HEK293 (cell line): ENCODE measurements around the gene ZNF274.

Experiments
- PRDM1 ChIP-seq: fragments of 450-650 bp; formaldehyde crosslinking; IDR thresholded peaks from 2 replicates; pipeline ENCODE4; 2016; ENCODE audit warnings: missing biosample characterization, missing genetic modification characterization
- SETDB1 ChIP-seq: IDR thresholded peaks from one replicate; pipeline ENCODE4 v1.6.1; 2017; ENCODE audit warnings: mild to moderate bottlenecking, low read length, moderate library complexity, mixed read lengths; ENCODE audit not compliant: insufficient read length
- ZNF10 ChIP-seq: fragments of 450-650 bp; formaldehyde crosslinking; IDR thresholded peaks from 2 replicates; pipeline ENCODE4 v1.5.1; 2017; ENCODE audit warnings: missing biosample characterization, missing genetic modification characterization
- ZNF138 ChIP-seq: fragments of 450-650 bp; formaldehyde crosslinking; IDR thresholded peaks from 2 replicates; pipeline ENCODE4 v1.5.1; 2016; ENCODE audit warnings: missing biosample characterization, missing genetic modification characterization, borderline replicate concordance
- ZNF140 ChIP-seq: fragments of 450-650 bp; formaldehyde crosslinking; IDR thresholded peaks from 2 replicates; pipeline ENCODE4 v1.5.1; 2016; ENCODE audit warnings: missing biosample characterization, missing genetic modification characterization
- ZNF184 ChIP-seq: fragments of 450-650 bp; IDR thresholded peaks from 2 replicates; pipeline ENCODE4 v1.5.1; 2018; ENCODE audit warnings: missing biosample characterization, mild to moderate bottlenecking, missing genetic modification characterization
- ZNF423 ChIP-seq: fragments of 450-650 bp; formaldehyde crosslinking; IDR thresholded peaks from 2 replicates; pipeline ENCODE4 v1.5.1; 2016; ENCODE audit warnings: missing biosample characterization, missing genetic modification characterization
- ZNF48 ChIP-seq: fragments of 450-650 bp; formaldehyde crosslinking; IDR thresholded peaks from 2 replicates; pipeline ENCODE4 v1.5.1; 2016; ENCODE audit warnings: missing biosample characterization, missing genetic modification characterization
- ZNF571 ChIP-seq: fragments of 450-650 bp; formaldehyde crosslinking; IDR thresholded peaks from 2 replicates; pipeline ENCODE4 v1.5.0; 2017; ENCODE audit warnings: missing biosample characterization, missing genetic modification characterization
- ZNF785 ChIP-seq: fragments of 450-650 bp; formaldehyde crosslinking; IDR thresholded peaks from 2 replicates; pipeline ENCODE4 v1.5.1; 2016; ENCODE audit warnings: missing biosample characterization, missing genetic modification characterization
- TF ChIP-seq, protein P1 (sequence below): fragments of 450-650 bp; formaldehyde crosslinking; IDR thresholded peaks from 2 replicates; pipeline ENCODE4 v1.5.1; 2016; ENCODE audit warnings: missing biosample characterization, missing genetic modification characterization
- TF ChIP-seq, protein P2 (sequence below): fragments of 450-650 bp; formaldehyde crosslinking; IDR thresholded peaks from 2 replicates; pipeline ENCODE4 v1.5.1; 2016; ENCODE audit warnings: missing biosample characterization, missing genetic modification characterization, borderline replicate concordance
- TF ChIP-seq, protein P3 (sequence below): fragments of 450-650 bp; formaldehyde crosslinking; IDR thresholded peaks from 2 replicates; pipeline ENCODE4 v1.5.1; 2016; ENCODE audit warnings: missing biosample characterization, missing genetic modification characterization

GRCh38 chr19:58243351-58243750 lies 60.5 kb downstream of the ZNF274 start:
- no peak for TF ChIP-seq ZNF10 (tag by site-specific recombination)
- no peak for TF ChIP-seq ZNF571 (tag by site-specific recombination)
- TF ChIP-seq, protein P1, sequence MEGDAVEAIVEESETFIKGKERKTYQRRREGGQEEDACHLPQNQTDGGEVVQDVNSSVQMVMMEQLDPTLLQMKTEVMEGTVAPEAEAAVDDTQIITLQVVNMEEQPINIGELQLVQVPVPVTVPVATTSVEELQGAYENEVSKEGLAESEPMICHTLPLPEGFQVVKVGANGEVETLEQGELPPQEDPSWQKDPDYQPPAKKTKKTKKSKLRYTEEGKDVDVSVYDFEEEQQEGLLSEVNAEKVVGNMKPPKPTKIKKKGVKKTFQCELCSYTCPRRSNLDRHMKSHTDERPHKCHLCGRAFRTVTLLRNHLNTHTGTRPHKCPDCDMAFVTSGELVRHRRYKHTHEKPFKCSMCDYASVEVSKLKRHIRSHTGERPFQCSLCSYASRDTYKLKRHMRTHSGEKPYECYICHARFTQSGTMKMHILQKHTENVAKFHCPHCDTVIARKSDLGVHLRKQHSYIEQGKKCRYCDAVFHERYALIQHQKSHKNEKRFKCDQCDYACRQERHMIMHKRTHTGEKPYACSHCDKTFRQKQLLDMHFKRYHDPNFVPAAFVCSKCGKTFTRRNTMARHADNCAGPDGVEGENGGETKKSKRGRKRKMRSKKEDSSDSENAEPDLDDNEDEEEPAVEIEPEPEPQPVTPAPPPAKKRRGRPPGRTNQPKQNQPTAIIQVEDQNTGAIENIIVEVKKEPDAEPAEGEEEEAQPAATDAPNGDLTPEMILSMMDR (tag by site-specific recombination), result no peak
- TF ChIP-seq ZNF785 (tag by site-specific recombination), result no peak
- TF ChIP-seq ZNF140 (tag by site-specific recombination), result no peak
- no peak for TF ChIP-seq ZNF138 (tag by site-specific recombination)
- TF ChIP-seq ZNF423 (tag by site-specific recombination), result no peak
- TF ChIP-seq SETDB1, result no peak
- TF ChIP-seq ZNF184 (tag by site-specific recombination), result no peak
- TF ChIP-seq, protein P2, sequence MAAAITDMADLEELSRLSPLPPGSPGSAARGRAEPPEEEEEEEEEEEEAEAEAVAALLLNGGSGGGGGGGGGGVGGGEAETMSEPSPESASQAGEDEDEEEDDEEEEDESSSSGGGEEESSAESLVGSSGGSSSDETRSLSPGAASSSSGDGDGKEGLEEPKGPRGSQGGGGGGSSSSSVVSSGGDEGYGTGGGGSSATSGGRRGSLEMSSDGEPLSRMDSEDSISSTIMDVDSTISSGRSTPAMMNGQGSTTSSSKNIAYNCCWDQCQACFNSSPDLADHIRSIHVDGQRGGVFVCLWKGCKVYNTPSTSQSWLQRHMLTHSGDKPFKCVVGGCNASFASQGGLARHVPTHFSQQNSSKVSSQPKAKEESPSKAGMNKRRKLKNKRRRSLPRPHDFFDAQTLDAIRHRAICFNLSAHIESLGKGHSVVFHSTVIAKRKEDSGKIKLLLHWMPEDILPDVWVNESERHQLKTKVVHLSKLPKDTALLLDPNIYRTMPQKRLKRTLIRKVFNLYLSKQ (tag by site-specific recombination), result no peak
- TF ChIP-seq, protein P3, sequence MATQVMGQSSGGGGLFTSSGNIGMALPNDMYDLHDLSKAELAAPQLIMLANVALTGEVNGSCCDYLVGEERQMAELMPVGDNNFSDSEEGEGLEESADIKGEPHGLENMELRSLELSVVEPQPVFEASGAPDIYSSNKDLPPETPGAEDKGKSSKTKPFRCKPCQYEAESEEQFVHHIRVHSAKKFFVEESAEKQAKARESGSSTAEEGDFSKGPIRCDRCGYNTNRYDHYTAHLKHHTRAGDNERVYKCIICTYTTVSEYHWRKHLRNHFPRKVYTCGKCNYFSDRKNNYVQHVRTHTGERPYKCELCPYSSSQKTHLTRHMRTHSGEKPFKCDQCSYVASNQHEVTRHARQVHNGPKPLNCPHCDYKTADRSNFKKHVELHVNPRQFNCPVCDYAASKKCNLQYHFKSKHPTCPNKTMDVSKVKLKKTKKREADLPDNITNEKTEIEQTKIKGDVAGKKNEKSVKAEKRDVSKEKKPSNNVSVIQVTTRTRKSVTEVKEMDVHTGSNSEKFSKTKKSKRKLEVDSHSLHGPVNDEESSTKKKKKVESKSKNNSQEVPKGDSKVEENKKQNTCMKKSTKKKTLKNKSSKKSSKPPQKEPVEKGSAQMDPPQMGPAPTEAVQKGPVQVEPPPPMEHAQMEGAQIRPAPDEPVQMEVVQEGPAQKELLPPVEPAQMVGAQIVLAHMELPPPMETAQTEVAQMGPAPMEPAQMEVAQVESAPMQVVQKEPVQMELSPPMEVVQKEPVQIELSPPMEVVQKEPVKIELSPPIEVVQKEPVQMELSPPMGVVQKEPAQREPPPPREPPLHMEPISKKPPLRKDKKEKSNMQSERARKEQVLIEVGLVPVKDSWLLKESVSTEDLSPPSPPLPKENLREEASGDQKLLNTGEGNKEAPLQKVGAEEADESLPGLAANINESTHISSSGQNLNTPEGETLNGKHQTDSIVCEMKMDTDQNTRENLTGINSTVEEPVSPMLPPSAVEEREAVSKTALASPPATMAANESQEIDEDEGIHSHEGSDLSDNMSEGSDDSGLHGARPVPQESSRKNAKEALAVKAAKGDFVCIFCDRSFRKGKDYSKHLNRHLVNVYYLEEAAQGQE (tag by site-specific recombination), result no peak
- TF ChIP-seq PRDM1 (tag by site-specific recombination), result no peak
- TF ChIP-seq ZNF48 (tag by site-specific recombination), result no peak
